GM12878 (cell line): ENCODE data around the gene ATP6V1F.

Source experiments
- CREB1 ChIP-seq: IDR thresholded peaks from 2 replicates; pipeline ENCODE4 v1.6.1; 2012; ENCODE audit warnings: low read depth, mild to moderate bottlenecking, inconsistent platforms
- CTCF ChIP-seq, 3 experiments: IDR thresholded peaks in 2 of 3; conservative IDR thresholded peaks in 1 of 3; 2 replicates each; pipeline ENCODE4 v1.5.1; 2011; ENCODE audit warnings: low read depth in 3 of 3, low read length in 3 of 3, mild to moderate bottlenecking in 3 of 3, control low read depth in 2 of 3, moderate library complexity in 2 of 3, inconsistent platforms in 1 of 3, mixed read lengths in 1 of 3; ENCODE audit not compliant: control insufficient read depth in 2 of 3, insufficient read depth in 1 of 3; ENCODE audit errors: extremely low read depth in 1 of 3
- EP300 ChIP-seq, 2 experiments: fragments of 150-350 bp in 1 of 2; IDR thresholded peaks; 2 replicates each; pipeline ENCODE4 v1.6.1; 2011 to 2012; ENCODE audit warnings: low read depth in 2 of 2, low read length in 2 of 2, borderline replicate concordance in 1 of 2, improper control_type of control experiment in 1 of 2, inconsistent platforms in 1 of 2; ENCODE audit not compliant: control insufficient read depth in 1 of 2
- HSF1 ChIP-seq: fragments of 150-350 bp; IDR thresholded peaks from 2 replicates; pipeline ENCODE4 v1.6.1; 2014; ENCODE audit warnings: mild to moderate bottlenecking, low read depth, low read length
- REST ChIP-seq: IDR thresholded peaks from 2 replicates; pipeline ENCODE4 v1.6.1; 2012; ENCODE audit warnings: mild to moderate bottlenecking, low read depth, low read length

DNA sequence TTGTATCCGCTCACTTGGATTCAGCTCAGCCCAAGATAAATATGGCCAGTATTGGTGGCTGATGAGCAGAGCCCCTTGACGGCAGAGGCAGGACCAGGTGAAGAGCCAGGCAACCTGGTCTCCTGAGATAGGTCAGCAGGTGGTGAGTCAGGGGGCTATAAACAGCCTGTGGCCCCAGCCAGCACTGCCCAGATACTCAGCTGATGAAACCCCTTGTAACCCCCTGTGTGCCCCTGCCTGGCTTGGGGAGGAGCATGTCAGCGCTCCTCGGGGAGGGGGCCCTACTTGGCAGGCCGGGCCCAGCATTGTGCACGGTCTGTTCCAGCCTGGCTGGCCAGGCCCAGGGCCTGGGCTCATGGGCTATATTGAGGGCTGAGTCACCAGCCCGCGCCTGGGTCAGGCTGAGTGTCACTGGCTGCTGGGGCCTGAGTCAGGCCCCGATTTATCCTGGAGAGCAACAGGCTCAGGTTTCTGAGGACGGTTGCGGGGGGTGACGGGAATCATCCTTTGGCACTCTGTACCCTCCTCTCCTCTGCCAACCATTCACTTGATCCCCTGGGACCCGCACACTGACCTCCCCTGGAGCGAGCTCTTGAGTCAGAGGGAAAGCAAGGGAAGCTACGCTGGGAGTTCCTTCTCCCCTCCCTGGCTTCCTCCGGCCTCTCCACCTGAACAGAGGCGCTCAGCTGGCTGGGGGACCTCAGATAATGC is 35.3 kb upstream of the ATP6V1F start:
- TF ChIP-seq REST (no peak), CTCF (IDR thresholded peaks at IDR 0.05 in 2 of 3, conservative IDR thresholded peaks at IDR 0.05 in 1 of 3; ENCODE audit: control insufficient read depth in 2 of 3, extremely low read depth in 1 of 3, insufficient read depth in 1 of 3, low read depth in 3 of 3, low read length in 3 of 3) (no peak), HSF1 (no peak), CREB1 (no peak), EP300 (IDR thresholded peaks at IDR 0.05; ENCODE audit: borderline replicate concordance in 1 of 2, control insufficient read depth in 1 of 2, low read depth in 2 of 2, low read length in 2 of 2) (no peak)
